ENCODE measurements around the gene MTIF2. TPM values are rescaled to one million over a fixed set of nuclear protein-coding genes. Genes with fewer than 3 reads are reported as not detected.
"Not testable (repeated sequence)": the region's sequence is repeated elsewhere in the genome, so short reads cannot be mapped to it uniquely, and the experiment has no call there.

MTIF2 gene
- total RNA-seq, 4 donors from 2014 or later = 16.1 to 22.6 (median 21.0) TPM

DNA sequence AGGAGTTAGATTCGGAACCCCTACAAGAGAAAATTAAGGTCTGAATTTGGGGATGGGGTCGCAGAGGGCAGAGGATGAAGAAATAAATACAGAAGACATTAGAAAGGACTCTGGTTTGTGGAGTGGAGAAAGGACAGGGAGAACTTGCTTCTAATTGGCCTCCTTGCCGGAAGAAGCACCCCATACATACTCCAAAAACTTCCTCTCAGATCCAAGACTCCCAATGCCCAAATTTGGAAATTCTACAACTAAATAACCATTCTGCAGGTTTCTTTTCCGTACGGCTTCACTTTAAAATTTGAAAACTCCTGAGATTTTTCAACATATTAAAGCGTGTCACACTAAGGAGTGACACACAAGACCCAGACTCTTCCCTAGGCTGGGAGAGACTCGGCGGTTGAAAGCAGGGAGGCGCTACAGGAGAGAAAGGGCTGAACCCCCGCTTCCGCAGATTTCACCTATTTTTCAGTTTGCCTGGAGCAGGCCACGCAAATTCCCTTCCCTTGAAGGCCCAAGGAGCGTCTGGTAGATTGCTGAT, 37.4 kb downstream of the MTIF2 start:
- Histone ChIP-seq H3K36me3 (peaks cover 26 to 33% (median 31%) of the 10 kb centered on the region in 4 donors), H3K4me3 (peak overlapping the region; percentile 58 to 85 (median 69)), H3K27ac (replicated peaks in 1 of 4) (peak overlapping the region; percentile 88 to 91 (median 90)), H3K9me3 (no peaks in the 10 kb centered on the region), H3K27me3 (no peaks in the 10 kb centered on the region), H3K4me1 (peaks cover 25 to 47% (median 36%) of the 10 kb centered on the region in 4 donors)
- no peak for DNase-seq (ENCODE audit: extremely low spot score)
- 9% methylated on average over 12 of the region's 13 CpGs for WGBS
- intact Hi-C loops (cut with DNase I) = no loop called here
- no peak for TF ChIP-seq POLR2AphosphoS5 (IDR thresholded peaks at IDR 0.05)
- TF ChIP-seq POLR2A (IDR thresholded peaks at IDR 0.05; ENCODE audit: low read depth) = no peak
- TF ChIP-seq EP300 (IDR thresholded peaks at IDR 0.05) = no peak
- no peak for TF ChIP-seq CTCF (IDR thresholded peaks at IDR 0.05)

GRCh38 chr2:55230551-55230950, 38.5 kb downstream of the MTIF2 start:
- no peak overlapping the region for H3K27ac ChIP-seq (replicated peaks in 1 of 4)
- H3K9me3 ChIP-seq = no peaks in the 10 kb centered on the region
- intact Hi-C loops (cut with DNase I) = no loop called here
- no peaks in the 10 kb centered on the region for H3K27me3 ChIP-seq
- TF ChIP-seq EP300 (IDR thresholded peaks at IDR 0.05) (no peak), POLR2AphosphoS5 (IDR thresholded peaks at IDR 0.05) (no peak), POLR2A (IDR thresholded peaks at IDR 0.05; ENCODE audit: low read depth) (no peak), CTCF (IDR thresholded peaks at IDR 0.05) (no peak)
- WGBS = 96% methylated on average over 3 of the region's 3 CpGs
- peaks cover 15 to 23% (median 22%) of the 10 kb centered on the region in 4 donors for H3K36me3 ChIP-seq
- no peak for DNase-seq (ENCODE audit: extremely low spot score)
- H3K4me3 ChIP-seq = no peak overlapping the region
- H3K4me1 ChIP-seq = peaks cover 25 to 44% (median 35%) of the 10 kb centered on the region in 4 donors

DNA sequence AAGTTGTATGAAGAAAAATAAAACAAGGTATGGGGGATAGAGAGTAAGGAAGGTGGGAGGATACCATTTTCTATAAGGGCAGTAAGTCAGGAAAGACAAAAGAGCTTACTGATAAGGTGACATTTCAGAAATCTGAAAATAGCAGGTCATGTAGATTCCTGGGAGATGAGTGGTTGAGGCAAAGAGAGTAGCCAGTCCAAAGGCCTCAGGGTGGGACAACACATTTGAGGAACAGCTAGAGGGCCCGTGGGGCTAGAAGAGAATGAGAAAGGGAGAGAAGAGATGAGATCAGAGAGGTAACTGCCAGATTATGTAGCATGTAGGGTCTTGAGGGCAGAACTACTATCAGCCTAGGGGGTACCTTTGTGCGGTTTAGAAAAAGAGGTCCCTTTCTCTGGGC, 39.8 kb downstream of the MTIF2 start:
- Histone ChIP-seq H3K27me3 (no peaks in the 10 kb centered on the region), H3K27ac (replicated peaks in 1 of 4) (no peak overlapping the region)
- WGBS = 91% methylated on average over 2 of the region's 2 CpGs

DNA sequence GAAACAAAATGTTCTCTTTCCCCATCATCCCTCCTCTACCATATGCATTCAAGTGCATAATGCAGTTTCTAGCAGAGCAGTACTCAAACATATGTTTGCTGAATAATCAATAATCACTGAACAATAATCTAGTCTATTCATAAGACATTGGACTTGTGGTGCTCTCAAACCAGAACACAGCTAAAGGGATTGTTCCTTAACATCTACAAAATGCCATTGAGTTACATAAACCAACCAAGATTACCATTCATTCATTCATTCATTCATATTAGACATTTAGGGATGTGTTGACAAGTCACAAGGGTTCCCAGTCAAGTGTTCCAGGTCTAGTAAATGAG, 40.8 kb downstream of the MTIF2 start:
- no peak for TF ChIP-seq POLR2A (IDR thresholded peaks at IDR 0.05; ENCODE audit: low read depth)
- no peak for TF ChIP-seq POLR2AphosphoS5 (IDR thresholded peaks at IDR 0.05)
- no peak for DNase-seq (ENCODE audit: extremely low spot score)
- intact Hi-C loops (cut with DNase I) = no loop called here
- Histone ChIP-seq H3K4me3 (no peak overlapping the region), H3K4me1 (peaks cover 9 to 28% (median 20%) of the 10 kb centered on the region in 4 donors), H3K27ac (replicated peaks in 1 of 4) (peak overlapping the region in 1 of 4 donors; percentile 25), H3K9me3 (no peaks in the 10 kb centered on the region), H3K27me3 (no peaks in the 10 kb centered on the region), H3K36me3 (no peaks in the 10 kb centered on the region)

More for the DNA sequence above, 39.8 kb downstream of the MTIF2 start:
- peaks cover 19 to 39% (median 30%) of the 10 kb centered on the region in 4 donors for H3K4me1 ChIP-seq
- DNase-seq (ENCODE audit: extremely low spot score) = no peak
- H3K36me3 ChIP-seq = peaks cover 2 to 9% (median 8%) of the 10 kb centered on the region in 4 donors
- H3K4me3 ChIP-seq = no peak overlapping the region
- intact Hi-C loops (cut with DNase I) = no loop called here
- H3K9me3 ChIP-seq = no peaks in the 10 kb centered on the region
- TF ChIP-seq POLR2A (IDR thresholded peaks at IDR 0.05; ENCODE audit: low read depth) = no peak
- no peak for TF ChIP-seq EP300 (IDR thresholded peaks at IDR 0.05)
- no peak for TF ChIP-seq POLR2AphosphoS5 (IDR thresholded peaks at IDR 0.05)
- no peak for TF ChIP-seq CTCF (IDR thresholded peaks at IDR 0.05)

- H3K9me3 ChIP-seq; DNase-seq (ENCODE audit: extremely low spot score); H3K36me3 ChIP-seq; H3K4me3 ChIP-seq; H3K27me3 ChIP-seq; intact Hi-C loops (cut with DNase I): not testable (repeated sequence)
- Histone ChIP-seq H3K4me1 (peaks cover 13 to 32% (median 24%) of the 10 kb centered on the region in 4 donors), H3K27ac (replicated peaks in 1 of 4) (peak overlapping the region in 1 of 4 donors; percentile 42)
- 76% methylated on average over 7 of the region's 7 CpGs for WGBS
These were observed 41.4 kb downstream of the MTIF2 start for GRCh38 chr2:55227437-55228225.
